NCI-H446 (cell line): ENCODE data around the gene PCDHA13.
"Not testable (repeated sequence)": the region's sequence is repeated elsewhere in the genome, so short reads cannot be mapped to it uniquely, and the experiment has no call there.

ENCODE experiments used
- DNase-seq, 2 experiments: peaks; one replicate each; lab custom pipeline; 2025; lab: John Stamatoyannopoulos, UW

PCDHA13 gene, protein sequence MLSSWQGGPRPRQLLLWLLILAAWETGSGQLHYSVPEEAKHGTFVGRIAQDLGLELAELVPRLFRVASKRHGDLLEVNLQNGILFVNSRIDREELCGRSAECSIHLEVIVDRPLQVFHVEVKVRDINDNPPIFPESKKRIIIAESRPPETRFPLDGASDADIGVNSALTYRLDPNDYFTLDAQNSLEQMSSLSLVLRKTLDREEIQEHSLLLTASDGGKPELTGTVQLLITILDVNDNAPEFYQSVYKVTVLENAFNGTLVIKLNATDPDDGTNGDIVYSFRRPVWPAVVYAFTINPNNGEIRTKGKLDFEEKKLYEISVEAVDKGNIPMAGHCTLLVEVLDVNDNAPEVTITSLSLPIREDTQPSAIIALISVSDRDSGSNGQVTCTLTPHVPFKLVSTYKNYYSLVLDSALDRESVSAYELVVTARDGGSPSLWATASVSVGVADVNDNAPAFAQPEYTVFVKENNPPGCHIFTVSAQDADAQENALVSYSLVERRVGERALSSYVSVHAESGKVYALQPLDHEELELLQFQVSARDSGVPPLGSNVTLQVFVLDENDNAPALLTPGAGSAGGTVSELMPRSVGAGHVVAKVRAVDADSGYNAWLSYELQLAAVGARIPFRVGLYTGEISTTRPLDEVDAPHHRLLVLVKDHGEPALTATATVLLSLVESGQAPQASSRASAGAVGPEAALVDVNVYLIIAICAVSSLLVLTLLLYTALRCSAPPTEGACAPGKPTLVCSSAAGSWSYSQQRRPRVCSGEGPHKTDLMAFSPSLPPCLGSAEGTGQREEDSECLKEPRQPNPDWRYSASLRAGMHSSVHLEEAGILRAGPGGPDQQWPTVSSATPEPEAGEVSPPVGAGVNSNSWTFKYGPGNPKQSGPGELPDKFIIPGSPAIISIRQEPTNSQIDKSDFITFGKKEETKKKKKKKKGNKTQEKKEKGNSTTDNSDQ

DNA sequence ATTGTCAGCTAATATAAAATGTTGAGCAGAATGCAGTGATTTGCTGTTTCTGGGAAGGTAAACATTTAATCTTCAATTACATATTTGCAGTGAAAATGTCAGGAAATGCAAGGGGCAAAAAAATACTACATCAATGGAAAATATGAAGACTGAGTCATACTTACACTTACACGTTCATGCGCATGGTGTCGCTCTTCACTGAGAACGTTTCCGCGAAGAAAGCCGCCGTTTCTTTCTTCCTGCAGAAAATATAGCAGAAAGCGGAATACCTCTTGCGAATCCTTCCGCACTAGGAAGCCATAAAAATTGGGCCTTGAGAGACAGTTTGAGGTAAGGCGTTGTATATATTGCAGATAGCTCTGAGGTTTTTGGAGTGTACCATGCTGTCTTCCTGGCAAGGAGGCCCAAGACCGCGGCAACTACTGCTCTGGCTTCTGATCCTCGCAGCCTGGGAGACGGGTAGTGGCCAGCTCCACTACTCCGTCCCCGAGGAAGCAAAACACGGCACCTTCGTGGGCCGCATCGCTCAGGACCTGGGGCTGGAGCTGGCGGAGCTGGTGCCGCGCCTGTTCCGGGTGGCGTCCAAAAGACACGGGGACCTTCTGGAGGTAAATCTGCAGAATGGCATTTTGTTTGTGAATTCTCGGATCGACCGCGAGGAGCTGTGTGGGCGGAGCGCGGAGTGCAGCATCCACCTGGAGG is at the start of gene PCDHA13:
Gene PCDHA13, plus strand, starts transcription at position 236 of the 702 bp plus-strand sequence. Its CDS starts 145 bp downstream, at position 381.
- DNase-seq, result no peak

DNA sequence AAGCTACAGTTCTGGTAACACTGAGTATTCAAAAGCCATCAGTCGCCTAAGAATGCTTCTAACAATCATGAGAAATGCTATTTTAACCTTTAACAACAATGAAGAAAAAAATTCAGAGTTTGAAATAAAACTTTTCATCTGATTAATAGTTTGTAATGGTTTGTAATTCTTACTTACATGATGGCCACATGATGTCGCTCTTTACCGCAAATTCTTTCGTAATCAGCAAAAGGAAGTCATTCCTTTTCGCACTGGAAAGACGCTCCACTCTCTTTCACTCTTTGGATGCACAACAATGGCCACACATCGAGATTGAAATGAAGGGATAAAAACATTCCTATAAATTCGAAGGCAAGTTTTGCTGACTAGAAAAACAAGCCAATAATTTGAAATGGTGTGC is 47.9 kb upstream of the PCDHA13 start, which contains the start of gene PCDHA7:
Gene PCDHA7, plus strand, starts transcription at position 277 of the 400 bp plus-strand sequence. Its CDS starts 115 bp downstream, at position 392.
- no peak for DNase-seq

DNA sequence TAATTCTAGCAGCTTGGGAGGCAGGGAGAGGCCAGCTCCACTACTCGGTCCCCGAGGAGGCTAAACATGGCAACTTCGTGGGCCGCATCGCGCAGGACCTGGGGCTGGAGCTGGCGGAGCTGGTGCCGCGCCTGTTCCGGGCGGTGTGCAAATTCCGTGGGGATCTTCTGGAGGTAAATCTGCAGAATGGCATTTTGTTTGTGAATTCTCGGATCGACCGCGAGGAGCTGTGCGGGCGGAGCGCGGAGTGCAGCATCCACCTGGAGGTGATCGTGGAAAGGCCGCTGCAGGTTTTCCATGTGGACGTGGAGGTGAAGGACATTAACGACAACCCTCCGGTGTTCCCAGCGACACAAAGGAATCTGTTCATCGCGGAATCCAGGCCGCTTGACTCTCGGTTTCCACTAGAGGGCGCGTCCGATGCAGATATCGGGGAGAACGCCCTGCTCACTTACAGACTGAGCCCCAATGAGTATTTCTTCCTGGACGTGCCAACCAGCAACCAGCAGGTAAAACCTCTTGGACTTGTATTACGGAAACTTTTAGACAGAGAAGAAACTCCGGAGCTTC is 47.4 kb upstream of the PCDHA13 start:
- DNase-seq, result not testable (repeated sequence)

DNA sequence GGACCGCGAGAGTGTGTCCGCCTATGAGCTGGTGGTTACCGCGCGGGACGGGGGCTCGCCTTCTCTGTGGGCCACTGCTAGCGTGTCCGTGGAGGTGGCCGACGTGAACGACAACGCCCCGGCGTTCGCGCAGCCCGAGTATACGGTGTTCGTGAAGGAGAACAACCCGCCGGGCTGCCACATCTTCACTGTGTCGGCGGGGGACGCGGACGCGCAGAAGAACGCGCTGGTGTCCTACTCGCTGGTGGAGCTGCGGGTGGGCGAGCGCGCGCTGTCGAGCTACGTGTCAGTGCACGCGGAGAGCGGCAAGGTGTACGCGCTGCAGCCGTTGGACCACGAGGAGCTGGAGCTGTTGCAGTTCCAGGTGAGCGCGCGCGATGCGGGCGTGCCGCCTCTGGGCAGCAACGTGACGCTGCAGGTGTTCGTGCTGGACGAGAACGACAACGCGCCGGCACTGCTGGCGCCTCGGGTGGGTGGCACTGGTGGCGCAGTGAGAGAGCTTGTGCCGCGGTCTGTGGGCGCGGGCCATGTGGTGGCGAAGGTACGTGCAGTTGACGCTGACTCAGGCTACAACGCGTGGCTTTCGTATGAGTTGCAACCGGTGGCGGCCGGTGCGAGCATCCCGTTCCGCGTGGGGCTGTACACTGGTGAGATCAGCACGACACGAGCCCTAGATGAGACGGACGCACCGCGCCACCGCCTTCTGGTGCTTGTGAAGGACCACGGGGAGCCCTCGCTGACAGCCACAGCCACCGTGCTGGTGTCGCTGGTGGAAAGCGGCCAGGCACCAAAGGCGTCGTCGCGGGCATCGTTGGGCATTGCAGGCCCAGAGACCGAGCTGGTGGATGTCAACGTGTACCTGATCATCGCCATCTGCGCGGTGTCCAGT is 46.1 kb upstream of the PCDHA13 start:
- no peak for DNase-seq

DNA sequence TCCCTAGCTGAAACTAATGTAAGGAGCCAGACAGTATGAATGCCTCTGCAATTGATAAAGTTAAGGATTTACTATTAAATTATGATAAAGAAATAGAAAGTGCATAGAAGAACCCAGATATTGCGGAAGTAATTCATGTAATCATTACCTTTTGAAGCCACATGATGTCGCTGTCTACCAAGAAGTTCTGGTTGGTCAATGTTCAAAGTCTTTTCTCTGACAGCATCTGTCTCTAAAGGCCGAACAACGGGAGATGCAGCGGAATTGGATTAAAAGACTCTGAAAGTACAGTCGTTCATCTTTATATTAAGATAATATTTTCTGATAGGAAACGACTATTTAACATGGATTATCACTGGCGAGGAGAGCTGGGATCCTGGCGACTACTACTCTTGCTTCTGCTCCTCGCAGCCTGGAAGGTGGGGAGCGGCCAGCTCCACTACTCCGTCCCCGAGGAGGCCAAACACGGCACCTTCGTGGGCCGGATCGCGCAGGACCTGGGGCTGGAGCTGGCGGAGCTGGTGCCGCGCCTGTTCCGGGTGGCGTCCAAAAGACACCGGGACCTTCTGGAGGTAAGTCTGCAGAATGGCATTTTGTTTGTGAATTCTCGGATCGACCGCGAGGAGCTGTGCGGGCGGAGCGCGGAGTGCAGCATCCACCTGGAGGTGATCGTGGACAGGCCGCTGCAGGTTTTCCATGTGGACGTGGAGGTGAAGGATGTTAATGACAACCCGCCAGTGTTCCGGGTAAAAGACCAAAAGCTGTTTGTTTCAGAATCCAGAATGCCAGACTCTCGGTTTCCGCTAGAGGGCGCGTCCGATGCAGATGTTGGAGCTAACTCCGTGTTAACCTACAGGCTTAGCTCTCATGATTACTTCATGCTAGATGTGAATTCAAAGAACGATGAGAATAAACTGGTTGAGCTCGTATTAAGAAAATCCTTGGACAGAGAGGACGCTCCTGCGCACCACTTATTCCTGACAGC is 40.7 kb upstream of the PCDHA13 start, which contains the start of gene PCDHA8:
Gene PCDHA8, plus strand, starts transcription at position 210 of the 985 bp plus-strand sequence. Its CDS starts 135 bp downstream, at position 345.
- DNase-seq, result no peak

DNA sequence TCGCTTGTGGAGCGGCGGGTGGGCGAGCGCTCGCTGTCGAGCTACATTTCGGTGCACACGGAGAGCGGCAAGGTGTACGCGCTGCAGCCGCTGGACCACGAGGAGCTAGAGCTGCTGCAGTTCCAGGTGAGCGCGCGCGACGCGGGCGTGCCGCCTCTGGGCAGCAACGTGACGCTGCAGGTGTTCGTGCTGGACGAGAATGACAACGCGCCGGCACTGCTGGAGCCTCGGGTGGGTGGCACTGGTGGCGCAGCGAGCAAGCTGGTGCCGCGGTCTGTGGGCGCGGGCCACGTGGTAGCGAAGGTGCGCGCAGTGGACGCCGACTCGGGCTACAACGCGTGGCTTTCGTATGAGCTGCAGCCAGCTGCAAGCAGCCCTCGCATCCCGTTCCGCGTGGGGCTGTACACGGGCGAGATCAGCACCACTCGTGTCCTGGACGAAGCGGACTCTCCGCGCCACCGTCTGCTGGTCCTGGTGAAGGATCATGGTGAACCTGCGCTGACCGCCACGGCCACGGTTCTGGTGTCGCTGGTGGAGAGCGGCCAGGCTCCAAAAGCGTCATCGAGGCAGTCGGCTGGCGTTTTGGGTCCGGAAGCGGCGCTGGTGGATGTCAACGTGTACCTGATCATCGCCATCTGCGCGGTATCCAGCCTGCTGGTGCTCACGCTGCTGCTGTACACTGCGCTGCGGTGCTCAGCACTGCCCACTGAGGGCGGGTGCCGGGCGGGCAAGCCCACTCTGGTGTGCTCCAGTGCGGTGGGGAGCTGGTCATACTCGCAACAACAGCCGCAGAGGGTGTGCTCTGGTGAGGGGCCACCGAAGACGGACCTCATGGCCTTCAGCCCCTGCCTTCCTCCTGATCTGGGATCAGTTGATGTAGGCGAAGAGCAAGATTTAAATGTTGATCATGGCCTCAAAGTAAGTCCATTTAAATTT is 38.9 kb upstream of the PCDHA13 start:
- DNase-seq, result no peak

DNA sequence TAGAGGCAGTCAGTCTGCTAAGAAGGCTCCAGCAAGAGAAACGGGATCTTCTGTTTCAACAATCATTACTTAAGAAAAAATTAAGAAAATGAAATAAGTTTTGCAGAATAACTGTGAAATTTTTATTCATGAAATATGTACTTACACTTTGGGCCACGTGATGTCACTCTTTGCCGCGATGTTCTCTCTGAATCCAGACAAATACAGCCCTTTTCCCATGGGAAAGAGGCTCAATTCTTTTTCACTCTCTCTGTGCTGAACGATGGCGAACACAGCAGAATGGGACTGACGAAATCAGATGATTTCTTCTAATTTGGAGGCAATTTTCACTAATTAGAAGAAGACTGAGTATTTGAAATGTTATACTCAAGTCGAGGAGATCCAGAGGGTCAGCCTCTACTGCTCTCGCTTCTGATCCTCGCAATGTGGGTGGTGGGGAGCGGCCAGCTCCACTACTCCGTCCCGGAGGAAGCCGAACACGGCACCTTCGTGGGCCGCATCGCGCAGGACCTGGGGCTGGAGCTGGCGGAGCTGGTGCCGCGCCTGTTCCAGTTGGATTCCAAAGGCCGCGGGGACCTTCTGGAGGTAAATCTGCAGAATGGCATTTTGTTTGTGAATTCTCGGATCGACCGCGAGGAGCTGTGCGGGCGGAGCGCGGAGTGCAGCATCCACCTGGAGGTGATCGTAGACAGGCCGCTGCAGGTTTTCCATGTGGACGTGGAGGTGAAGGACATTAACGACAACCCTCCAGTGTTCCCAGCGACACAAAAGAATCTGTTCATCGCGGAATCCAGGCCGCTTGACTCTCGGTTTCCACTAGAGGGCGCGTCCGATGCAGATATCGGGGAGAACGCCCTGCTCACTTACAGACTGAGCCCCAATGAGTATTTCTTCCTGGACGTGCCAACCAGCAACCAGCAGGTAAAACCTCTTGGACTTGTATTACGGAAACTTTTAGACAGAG is 33.5 kb upstream of the PCDHA13 start, which contains the start of gene PCDHA9:
Gene PCDHA9, plus strand, starts transcription at position 244 of the 964 bp plus-strand sequence. Its CDS starts 114 bp downstream, at position 358.
- DNase-seq, result not testable (repeated sequence)

DNA sequence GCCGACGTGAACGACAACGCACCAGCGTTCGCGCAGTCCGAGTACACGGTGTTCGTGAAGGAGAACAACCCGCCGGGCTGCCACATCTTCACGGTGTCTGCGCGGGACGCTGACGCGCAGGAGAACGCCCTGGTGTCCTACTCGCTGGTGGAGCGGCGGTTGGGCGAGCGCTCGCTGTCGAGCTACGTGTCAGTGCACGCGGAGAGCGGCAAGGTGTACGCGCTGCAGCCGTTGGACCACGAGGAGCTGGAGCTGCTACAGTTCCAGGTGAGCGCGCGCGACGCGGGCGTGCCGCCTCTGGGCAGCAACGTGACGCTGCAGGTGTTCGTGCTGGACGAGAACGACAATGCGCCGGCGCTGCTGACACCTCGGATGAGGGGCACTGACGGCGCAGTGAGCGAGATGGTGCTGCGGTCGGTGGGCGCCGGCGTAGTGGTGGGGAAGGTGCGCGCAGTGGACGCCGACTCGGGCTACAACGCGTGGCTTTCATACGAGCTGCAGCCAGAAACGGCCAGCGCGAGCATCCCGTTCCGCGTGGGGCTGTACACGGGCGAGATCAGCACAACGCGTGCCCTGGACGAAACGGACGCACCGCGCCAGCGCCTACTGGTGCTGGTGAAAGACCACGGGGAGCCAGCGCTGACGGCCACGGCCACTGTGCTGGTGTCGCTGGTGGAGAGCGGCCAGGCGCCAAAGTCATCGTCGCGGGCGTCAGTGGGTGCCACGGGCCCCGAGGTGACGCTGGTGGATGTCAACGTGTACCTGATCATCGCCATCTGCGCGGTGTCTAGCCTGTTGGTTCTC is 31.9 kb upstream of the PCDHA13 start:
- not testable (repeated sequence) for DNase-seq

DNA sequence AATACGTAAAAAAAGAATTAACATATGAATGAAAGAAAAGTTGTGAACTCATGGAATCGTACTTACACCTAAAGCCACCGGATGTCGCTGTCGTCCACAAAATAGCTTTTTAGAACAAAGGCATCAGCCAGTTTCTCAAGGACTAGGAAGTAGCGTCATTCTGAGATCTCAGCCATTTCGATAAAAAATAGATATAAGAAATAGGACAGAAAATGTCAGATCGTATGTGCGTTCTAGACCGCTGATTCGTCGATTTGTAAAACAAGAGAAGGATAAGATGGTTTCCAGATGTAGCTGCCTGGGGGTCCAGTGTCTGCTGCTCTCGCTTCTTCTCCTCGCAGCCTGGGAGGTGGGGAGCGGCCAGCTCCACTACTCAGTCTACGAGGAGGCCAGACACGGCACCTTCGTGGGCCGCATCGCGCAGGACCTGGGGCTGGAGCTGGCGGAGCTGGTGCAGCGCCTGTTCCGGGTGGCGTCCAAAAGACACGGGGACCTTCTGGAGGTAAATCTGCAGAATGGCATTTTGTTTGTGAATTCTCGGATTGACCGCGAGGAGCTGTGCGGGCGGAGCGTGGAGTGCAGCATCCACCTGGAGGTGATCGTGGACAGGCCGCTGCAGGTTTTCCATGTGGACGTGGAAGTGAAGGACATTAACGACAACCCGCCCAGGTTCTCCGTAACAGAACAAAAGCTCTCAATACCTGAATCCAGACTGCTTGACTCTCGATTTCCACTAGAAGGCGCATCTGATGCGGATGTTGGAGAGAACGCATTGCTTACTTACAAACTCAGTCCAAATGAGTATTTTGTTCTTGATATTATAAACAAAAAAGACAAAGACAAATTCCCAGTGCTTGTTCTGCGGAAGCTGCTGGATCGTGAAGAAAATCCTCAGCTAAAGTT is 25.9 kb upstream of the PCDHA13 start, which contains the start of gene PCDHA10:
Gene PCDHA10, plus strand, starts transcription at position 126 of the 903 bp plus-strand sequence. Its CDS starts 152 bp downstream, at position 278.
- DNase-seq, result no peak

DNA sequence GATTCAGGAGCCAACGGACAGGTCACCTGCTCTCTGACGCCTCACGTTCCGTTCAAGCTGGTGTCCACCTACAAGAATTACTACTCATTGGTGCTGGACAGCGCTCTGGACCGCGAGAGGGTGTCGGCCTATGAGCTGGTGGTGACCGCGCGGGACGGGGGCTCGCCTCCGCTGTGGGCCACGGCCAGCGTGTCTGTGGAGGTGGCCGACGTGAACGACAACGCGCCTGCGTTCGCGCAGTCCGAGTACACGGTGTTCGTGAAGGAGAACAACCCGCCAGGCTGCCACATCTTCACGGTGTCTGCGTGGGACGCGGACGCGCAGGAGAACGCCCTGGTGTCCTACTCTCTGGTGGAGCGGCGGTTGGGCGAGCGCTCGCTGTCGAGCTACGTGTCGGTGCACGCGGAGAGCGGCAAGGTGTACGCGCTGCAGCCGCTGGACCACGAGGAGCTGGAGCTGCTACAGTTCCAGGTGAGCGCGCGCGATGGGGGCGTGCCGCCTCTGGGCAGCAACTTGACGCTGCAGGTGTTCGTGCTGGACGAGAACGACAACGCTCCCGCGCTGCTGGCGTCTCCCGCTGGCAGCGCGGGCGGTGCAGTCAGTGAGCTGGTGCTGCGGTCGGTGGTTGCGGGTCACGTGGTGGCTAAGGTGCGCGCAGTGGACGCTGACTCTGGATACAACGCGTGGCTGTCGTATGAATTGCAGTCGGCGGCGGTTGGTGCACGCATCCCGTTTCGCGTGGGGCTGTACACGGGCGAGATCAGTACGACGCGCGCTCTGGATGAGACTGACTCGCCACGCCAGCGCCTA is 24.5 kb upstream of the PCDHA13 start:
- no peak for DNase-seq

DNA sequence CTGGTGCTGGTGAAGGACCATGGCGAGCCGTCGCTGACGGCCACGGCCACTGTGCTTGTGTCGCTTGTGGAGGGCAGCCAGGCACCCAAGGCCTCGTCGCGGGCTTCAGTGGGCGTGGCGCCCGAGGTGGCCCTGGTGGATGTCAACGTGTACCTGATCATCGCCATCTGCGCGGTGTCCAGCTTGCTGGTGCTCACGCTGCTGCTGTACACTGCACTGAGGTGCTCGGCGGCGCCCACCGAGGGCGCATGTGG is 24.0 kb upstream of the PCDHA13 start:
- DNase-seq, result no peak

DNA sequence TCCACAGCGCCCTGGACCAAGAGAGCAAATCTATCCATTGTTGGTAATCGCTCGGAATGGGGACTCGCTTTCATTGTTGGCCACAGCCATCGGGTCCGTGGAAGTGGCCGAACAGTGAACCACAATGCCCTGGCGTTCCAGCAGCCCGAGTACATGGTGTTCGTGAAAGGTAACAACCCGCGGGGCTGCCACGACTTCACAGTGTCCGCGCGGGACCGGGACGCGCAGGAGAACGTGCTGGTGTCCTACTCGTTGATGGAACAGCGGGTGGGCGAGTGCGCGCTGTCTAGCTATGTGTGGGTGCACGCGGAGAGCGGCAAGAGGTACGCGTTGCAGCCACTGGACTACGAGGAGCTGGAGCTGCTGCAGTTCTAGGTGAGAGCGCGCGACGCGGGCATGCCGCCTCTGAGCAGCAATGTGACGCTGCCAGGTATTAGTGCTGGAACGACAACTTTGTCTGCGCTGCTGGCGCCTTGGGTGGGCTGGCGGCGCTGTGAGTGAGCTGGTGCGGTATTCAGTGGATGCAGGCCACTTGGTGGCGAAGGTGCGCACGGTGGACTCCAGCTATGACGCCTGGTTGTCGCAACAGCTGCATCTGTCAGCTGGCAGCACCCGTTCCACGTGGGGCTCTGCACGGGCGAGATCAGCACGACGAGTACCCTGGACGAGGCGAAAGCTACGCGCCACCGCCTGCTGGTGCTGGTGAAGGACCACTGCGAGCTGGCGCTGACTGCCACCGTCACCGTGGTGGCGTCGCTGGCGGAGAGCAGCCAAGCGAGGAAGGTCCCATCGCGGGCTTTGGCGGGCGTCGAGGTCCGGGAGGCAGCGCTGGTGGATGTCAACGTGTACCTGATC is 19.3 kb upstream of the PCDHA13 start:
- no peak for DNase-seq
